ENCODE measurements around the gene MOB1A. TPM values are rescaled to one million over a fixed set of nuclear protein-coding genes. Genes with fewer than 3 reads are reported as not detected.
"Not testable (repeated sequence)": the region's sequence is repeated elsewhere in the genome, so short reads cannot be mapped to it uniquely, and the experiment has no call there.

Gene MOB1A
- total RNA-seq, 1 experiment from 2014 or later, result 92.6 TPM

DNA sequence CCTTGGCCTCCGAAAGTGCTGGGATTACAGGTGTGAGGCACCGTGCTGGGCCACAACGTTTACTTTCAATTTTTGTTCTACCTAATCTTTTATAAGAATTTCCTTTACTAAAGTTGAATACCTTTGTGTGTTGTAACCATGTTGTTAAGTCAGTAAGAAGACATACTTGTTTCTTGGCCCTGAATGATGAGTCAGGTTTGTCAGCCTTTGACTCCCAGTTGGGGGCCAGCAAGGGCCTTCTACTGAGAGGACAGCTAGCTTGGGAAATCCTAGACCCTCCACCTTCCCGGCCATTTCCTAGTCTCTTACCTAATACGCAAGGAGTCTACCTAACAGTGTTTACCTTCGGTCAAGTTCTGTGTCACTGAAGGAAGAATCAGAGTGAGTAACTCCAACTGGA is 42.4 kb upstream of the MOB1A start:
- H3K4me1 Mint-ChIP-seq (ENCODE audit: insufficient read depth, unreplicated experiment), result peaks cover 6% of the 10 kb centered on the region
- DNase-seq (ENCODE audit: unreplicated experiment), result no peak
- no peak overlapping the region for H3K27ac Mint-ChIP-seq (ENCODE audit: low read depth, unreplicated experiment)
- no peaks in the 10 kb centered on the region for H3K9me3 Mint-ChIP-seq (ENCODE audit: unreplicated experiment)
- intact Hi-C loops (cut with micrococcal nuclease), result no loop called here
- CTCF ChIA-PET, result no interaction called here
- no TSS peak for BruUV-seq (replicated peaks)
- H3K27me3 Mint-ChIP-seq (ENCODE audit: insufficient read depth, unreplicated experiment), result no peaks in the 10 kb centered on the region
- no peak overlapping the region for H3K4me3 Mint-ChIP-seq (ENCODE audit: unreplicated experiment)
- TF ChIP-seq, protein P1, sequence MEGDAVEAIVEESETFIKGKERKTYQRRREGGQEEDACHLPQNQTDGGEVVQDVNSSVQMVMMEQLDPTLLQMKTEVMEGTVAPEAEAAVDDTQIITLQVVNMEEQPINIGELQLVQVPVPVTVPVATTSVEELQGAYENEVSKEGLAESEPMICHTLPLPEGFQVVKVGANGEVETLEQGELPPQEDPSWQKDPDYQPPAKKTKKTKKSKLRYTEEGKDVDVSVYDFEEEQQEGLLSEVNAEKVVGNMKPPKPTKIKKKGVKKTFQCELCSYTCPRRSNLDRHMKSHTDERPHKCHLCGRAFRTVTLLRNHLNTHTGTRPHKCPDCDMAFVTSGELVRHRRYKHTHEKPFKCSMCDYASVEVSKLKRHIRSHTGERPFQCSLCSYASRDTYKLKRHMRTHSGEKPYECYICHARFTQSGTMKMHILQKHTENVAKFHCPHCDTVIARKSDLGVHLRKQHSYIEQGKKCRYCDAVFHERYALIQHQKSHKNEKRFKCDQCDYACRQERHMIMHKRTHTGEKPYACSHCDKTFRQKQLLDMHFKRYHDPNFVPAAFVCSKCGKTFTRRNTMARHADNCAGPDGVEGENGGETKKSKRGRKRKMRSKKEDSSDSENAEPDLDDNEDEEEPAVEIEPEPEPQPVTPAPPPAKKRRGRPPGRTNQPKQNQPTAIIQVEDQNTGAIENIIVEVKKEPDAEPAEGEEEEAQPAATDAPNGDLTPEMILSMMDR (IDR thresholded peaks at IDR 0.05; ENCODE audit: unreplicated experiment), result no peak
- H3K36me3 Mint-ChIP-seq (ENCODE audit: insufficient read depth, unreplicated experiment), result peaks cover 58% of the 10 kb centered on the region
- POLR2A ChIA-PET, result interaction anchor here (1.3 kb wide), 1 partner anchor 14 kb away, joined by 3 read pairs; no protein-coding TSS in a partner anchor

DNA sequence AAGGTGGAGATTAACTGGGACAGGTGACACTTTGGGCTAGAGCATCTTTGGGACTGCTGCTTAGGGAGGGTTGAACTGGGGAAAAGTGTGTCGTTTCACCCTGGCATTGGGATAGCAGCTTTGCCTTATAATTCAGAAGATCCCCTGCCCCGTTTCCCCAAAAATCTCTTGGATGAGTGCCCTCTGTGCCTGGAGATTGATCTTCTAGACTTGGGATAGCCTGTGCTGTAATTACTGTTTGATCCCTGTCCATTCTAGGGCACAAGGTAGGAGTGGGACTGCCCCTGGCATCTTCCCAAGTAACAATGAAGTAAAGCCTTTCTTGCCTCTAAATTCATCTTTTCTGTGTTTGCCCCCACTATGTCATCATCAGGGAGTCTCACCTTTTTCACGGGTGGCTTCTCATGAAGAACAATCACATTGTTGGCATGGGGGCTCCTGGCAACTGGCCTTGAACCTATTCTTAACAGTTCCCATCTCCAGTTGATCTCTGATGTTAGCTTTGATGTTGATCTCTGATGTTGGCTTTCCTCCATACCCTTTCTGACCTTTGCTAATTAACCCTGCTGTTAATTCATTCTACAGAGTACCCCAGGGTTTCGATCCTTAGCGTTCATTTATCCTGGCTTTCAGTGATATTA is 41.3 kb upstream of the MOB1A start:
- ChIA-PET CTCF (no interaction called here), POLR2A (interaction anchor here (1.3 kb wide), 1 partner anchor 12 kb away, joined by 3 read pairs; no protein-coding TSS in a partner anchor)
- intact Hi-C loops (cut with micrococcal nuclease), result no loop called here
- Mint-ChIP-seq H3K9me3 (ENCODE audit: unreplicated experiment) (no peaks in the 10 kb centered on the region), H3K4me3 (ENCODE audit: unreplicated experiment) (no peak overlapping the region), H3K27me3 (ENCODE audit: insufficient read depth, unreplicated experiment) (no peaks in the 10 kb centered on the region), H3K36me3 (ENCODE audit: insufficient read depth, unreplicated experiment) (peaks cover 69% of the 10 kb centered on the region), H3K4me1 (ENCODE audit: insufficient read depth, unreplicated experiment) (no peaks in the 10 kb centered on the region), H3K27ac (ENCODE audit: low read depth, unreplicated experiment) (no peak overlapping the region)
- TF ChIP-seq, protein P1 (IDR thresholded peaks at IDR 0.05; ENCODE audit: unreplicated experiment), result no peak
- DNase-seq (ENCODE audit: unreplicated experiment), result no peak
- no TSS peak for BruUV-seq (replicated peaks)

DNA sequence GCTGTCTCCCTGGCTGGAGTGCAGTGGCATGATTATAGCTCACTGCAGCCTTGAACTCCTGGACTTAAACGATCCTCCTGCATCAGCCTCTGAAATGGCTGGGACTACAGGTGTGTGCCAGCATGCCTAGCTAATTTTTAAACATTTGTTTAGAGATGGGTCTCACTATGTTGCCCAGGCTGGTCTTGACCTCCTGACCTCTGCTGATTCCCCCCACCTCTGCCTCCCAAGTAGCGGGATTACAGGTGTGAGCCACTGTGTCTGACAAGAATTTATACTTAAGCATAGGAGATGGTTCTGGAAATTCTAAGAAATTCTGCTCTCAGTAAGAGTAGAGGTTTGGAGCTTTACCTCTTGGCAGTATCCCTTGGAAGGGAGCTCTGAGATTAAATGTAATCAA is 38.0 kb upstream of the MOB1A start:
- Mint-ChIP-seq H3K4me1 (ENCODE audit: insufficient read depth, unreplicated experiment) (no peaks in the 10 kb centered on the region), H3K4me3 (ENCODE audit: unreplicated experiment) (no peak overlapping the region), H3K27ac (ENCODE audit: low read depth, unreplicated experiment) (no peak overlapping the region), H3K36me3 (ENCODE audit: insufficient read depth, unreplicated experiment) (peaks cover 95% of the 10 kb centered on the region), H3K27me3 (ENCODE audit: insufficient read depth, unreplicated experiment) (no peaks in the 10 kb centered on the region), H3K9me3 (ENCODE audit: unreplicated experiment) (no peaks in the 10 kb centered on the region)
- no TSS peak for BruUV-seq (replicated peaks)
- POLR2A ChIA-PET, result interaction anchor here (0.7 to 1.7 kb wide), 6 partner anchors 11 to 103 kb away, joined by 3 to 7 read pairs (median 4); no protein-coding TSS in a partner anchor
- TF ChIP-seq, protein P1 (IDR thresholded peaks at IDR 0.05; ENCODE audit: unreplicated experiment), result no peak
- intact Hi-C loops (cut with micrococcal nuclease), result no loop called here
- CTCF ChIA-PET, result interaction anchor here (1.2 to 2.2 kb wide), 4 partner anchors 11 to 66 kb away, joined by 3 to 10 read pairs (median 6); no protein-coding TSS in a partner anchor
- DNase-seq (ENCODE audit: unreplicated experiment), result no peak

DNA sequence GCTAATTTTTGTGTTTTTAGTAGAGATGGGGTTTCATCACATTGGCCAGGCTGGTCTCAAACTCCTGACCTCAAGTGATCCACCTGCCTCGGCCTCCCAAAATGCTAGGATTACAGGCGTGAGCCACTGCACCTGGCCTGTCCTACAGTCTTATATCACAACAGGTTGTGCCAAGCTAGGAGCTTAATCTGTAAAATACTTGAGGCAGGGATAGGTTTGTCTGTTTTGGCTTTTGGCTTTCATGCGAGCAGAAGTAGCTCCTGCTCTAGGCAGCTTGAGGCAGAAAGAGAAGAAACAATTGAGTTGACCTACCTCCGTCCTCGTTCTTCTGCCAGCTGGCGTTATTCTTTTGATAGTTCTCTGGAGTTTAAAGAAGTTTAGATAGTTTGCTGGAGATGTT is 37.1 kb upstream of the MOB1A start:
- not testable (repeated sequence) for DNase-seq (ENCODE audit: unreplicated experiment)

More for the DNA sequence above, 37.1 kb upstream of the MOB1A start:
- peaks cover 95% of the 10 kb centered on the region for H3K36me3 Mint-ChIP-seq (ENCODE audit: insufficient read depth, unreplicated experiment)
- POLR2A ChIA-PET, result interaction anchor here (0.8 to 2.2 kb wide), 6 partner anchors 10 to 69 kb away, joined by 3 to 7 read pairs (median 4); partner anchors contain the start of gene MTHFD2
- H3K4me1 Mint-ChIP-seq (ENCODE audit: insufficient read depth, unreplicated experiment); BruUV-seq (replicated peaks); H3K4me3 Mint-ChIP-seq (ENCODE audit: unreplicated experiment); intact Hi-C loops (cut with micrococcal nuclease); H3K9me3 Mint-ChIP-seq (ENCODE audit: unreplicated experiment); H3K27ac Mint-ChIP-seq (ENCODE audit: low read depth, unreplicated experiment); H3K27me3 Mint-ChIP-seq (ENCODE audit: insufficient read depth, unreplicated experiment): not testable (repeated sequence)
- CTCF ChIA-PET, result interaction anchor here (0.6 to 2.2 kb wide), 5 partner anchors 10 to 147 kb away, joined by 3 to 10 read pairs (median 5); no protein-coding TSS in a partner anchor
